NCI-H82 treated with DMSO at 0.1 percent for 48 hours (cell line): ENCODE results near the gene SLC12A1.
A peak's percentile ranks its signal among the peaks of the same experiment; 100 is the strongest.

Experiments used
- DNase-seq: peaks from one replicate; lab custom pipeline; 2025; ENCODE audit not compliant: unreplicated experiment; lab: John Stamatoyannopoulos, UW

SLC12A1 gene

GRCh38 chr15:48205981-48206380 is at the start of gene SLC12A1:
TSS of gene SLC12A1 (plus strand) at chr15:48206302. CDS start at chr15:48207720, 1,418 bp downstream.
- no peak for DNase-seq

DNA sequence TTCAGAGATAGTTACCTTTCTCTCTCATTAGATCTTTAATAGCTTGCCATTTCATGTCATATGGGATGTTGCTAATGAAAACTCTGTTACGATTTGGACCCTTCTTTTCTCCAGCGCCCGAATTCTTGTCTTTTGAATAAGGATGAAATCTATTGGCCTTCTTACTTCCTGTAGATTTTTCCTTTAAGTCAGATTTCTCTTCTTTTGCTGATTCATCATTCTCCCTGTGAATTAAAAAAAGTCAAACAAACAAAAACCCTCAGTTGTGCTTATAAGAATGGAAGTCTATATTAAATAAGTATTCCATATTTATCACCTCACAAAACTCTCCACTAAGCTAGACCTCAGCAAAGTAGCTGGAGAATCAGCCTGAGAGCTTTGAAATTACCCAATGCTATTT is 37.5 kb upstream of the SLC12A1 start:
- DNase-seq, result no peak

DNA sequence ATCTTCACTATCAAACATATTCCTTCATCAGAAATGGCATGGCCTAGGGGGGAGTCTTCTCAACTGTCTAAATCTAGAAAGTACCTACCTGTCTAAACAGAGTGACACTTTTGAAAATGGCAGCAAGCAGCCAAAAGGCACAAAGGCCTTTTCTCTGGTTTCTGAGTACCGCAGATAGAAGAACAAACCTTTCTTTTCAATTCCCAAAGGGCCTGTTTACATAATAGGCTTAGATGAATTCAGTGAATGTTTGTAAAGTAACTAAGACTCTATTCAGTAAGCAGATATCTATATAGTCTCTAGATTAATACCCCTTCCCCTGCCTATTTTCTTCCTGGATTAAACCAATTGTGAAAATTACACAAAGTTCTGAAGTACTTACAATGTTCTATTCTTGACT is 35.1 kb upstream of the SLC12A1 start:
- DNase-seq, result no peak

DNA sequence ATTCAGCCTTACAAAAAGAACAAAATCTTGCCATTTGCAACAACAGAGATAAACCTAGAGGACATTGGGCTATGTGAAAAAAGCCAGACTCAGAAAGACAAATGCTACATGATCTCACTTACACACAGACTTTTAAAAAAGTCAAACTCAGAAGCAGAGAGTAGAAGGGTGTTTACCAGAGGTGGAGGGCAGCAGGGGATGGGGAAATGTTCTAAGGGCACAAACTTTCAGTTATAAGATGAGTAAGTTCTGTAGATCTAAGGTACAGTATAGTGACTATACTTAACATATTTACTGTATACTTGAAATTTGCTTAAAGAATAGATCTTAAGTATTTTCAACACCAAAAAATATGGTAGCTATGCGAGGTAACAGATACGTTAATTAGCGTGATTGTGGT is 31.0 kb upstream of the SLC12A1 start:
- no peak for DNase-seq

- DNase-seq, result no peak
Observed at GRCh38 chr15:48176112-48176511, 30.0 kb upstream of the SLC12A1 start.

GRCh38 chr15:48176957-48177356 is 29.1 kb upstream of the SLC12A1 start:
- DNase-seq, result no peak

GRCh38 chr15:48177383-48177765 is 28.7 kb upstream of the SLC12A1 start:
- no peak for DNase-seq

DNA sequence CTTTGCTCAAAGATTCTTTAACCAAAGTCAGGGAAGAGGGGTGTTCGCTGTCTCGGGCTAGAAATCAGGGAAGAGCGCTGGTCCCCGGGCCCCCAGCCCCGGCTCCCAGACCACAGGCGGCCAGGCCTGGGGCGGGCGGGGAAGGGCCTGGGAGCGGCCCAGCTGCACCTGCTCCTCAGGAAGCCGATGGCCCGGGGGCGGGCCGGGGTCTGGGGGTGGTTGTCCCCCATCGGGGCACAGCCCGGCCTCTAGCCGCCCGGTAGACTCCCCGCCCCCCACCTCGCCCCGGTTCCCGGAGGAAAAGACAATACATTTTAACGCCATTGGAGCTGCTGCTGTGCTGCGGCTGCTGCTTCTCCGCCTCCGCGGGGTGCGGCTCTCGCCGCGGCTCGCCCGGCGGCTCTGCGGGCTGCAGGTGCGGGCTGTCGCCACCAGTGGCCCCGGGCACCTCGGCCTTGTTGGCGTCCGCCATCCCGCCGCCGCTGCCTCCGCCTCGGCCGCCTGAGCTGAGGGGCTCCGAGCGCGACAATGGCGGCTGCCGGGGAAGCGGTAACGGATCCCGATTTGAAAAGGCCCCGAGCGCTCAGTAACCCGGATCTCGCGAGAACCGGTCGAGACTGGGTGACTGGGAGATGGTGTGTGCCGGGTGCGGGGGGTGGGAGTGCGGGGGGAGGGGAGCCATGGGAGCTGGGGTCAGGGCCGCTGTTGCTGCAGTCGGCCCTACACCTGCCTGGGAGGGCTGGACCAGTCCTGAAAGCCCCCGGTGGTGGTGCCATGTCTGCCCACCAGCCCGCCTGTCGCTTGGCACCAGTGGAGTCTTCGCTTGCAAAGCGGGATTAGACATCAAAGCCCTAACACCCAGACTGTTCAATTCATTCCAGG is 28.1 kb upstream of the SLC12A1 start, which contains the start of gene MYEF2:
TSS of gene MYEF2 (minus strand) at position 530 of the 882 bp plus-strand sequence. CDS start at position 472, 58 bp downstream.
- DNase-seq, result peak; percentile 40

GRCh38 chr15:48178648-48178931 is 27.5 kb upstream of the SLC12A1 start:
- no peak for DNase-seq

GRCh38 chr15:48182749-48183148 is 23.4 kb upstream of the SLC12A1 start:
- no peak for DNase-seq

DNA sequence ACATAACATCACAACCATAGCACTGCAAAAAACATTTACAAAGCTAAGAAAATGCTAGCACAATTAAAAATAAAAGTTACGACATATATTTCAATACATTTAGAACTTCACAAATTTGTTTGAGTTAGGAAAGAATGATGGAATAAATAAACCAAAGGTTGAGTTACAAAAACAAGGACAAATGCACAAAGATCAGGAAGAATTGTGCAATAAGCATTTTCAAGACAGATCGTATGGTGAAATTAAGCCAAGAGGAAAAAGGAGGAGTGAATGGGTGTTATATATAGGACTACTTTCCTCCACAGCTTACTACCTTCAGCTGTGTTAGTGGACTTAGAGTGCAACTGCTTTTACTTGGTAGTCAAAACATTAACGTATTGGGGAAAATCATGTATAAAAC is 20.6 kb upstream of the SLC12A1 start:
- DNase-seq, result no peak

GRCh38 chr15:48186271-48186670 is 19.8 kb upstream of the SLC12A1 start:
- peak; percentile 95 for DNase-seq

- no peak for DNase-seq
Observed at GRCh38 chr15:48190932-48191573, 15.0 kb upstream of the SLC12A1 start.

- no peak for DNase-seq
Observed at GRCh38 chr15:48191574-48192225, 14.4 kb upstream of the SLC12A1 start, which contains the start of gene CTXN2. TSS of gene CTXN2 (plus strand) at chr15:48191665. CDS start at chr15:48201301, 9,636 bp downstream.

GRCh38 chr15:48202068-48202467 is 4.0 kb upstream of the SLC12A1 start:
- no peak for DNase-seq

GRCh38 chr15:48221261-48221660 is 15.2 kb downstream of the SLC12A1 start:
- no peak for DNase-seq

- DNase-seq, result no peak
Observed at GRCh38 chr15:48221885-48222284, 15.8 kb downstream of the SLC12A1 start.

DNA sequence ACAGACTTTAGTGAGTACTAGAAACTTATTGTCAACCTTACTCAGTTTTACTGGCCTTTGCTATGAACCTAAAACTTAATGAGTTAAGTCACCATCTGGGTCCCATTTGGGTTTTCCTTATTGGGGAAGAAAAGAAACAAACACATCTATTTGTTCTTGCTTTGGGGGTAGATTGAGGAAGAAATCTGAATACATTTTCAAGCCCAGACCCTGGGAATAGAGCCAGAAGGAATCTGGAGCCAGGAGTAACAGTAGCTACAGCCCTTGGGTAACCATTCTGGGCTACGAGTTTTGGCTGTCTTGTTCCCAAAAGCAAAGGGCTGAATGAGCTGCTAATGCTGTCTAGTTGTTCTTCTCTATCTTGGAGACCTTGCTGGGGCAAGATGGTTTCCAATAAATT is 16.5 kb downstream of the SLC12A1 start:
- no peak for DNase-seq

GRCh38 chr15:48225771-48226170 is 19.7 kb downstream of the SLC12A1 start:
- no peak for DNase-seq

DNA sequence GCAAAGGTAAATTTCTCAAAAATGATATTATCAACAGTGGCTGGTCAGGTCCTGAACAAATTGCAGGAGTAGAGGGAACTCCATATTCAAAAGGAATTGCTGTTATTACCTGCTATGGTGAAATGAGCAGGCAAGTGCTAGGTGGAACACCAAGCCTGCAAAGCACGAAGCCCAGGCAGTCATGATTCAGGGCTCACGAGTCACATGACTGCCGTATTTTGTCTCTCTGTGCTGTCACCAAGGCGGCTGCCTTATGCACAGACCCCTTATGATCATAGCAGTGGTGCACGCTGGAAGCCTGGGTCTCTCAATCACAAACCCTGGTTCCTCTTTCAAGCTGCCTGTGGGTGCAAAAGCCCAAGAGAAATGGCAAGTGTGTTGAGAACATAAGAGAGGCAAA is 24.4 kb downstream of the SLC12A1 start:
- DNase-seq, result no peak

DNA sequence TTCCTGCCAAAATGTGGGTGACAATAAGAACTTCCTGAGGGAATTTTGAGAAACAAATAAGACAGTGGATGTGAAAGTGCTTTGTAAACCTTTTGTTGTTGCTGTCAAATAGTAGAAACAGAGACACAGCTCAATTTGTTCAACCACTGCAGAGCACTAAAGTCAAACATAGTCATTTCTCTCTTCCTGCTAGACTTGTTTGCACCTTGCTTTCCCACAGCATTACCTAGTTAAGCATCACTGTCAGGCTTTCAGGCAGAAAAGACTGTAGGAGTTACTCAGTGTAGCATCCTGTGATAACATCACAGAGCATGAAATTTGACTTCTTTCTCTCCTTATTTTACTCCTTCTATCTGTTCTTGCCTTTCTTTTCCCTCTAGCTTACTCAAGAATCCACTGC is 27.1 kb downstream of the SLC12A1 start:
- no peak for DNase-seq

GRCh38 chr15:48239334-48239733 is 33.2 kb downstream of the SLC12A1 start:
- DNase-seq, result no peak
